ENCODE data around the gene TSC22D1. TPM values are rescaled to one million over a fixed set of nuclear protein-coding genes. Genes with fewer than 3 reads are reported as not detected.

Gene TSC22D1
- total RNA-seq, 2 donors from 2014 or later: 6.4 to 13.2 TPM

DNA sequence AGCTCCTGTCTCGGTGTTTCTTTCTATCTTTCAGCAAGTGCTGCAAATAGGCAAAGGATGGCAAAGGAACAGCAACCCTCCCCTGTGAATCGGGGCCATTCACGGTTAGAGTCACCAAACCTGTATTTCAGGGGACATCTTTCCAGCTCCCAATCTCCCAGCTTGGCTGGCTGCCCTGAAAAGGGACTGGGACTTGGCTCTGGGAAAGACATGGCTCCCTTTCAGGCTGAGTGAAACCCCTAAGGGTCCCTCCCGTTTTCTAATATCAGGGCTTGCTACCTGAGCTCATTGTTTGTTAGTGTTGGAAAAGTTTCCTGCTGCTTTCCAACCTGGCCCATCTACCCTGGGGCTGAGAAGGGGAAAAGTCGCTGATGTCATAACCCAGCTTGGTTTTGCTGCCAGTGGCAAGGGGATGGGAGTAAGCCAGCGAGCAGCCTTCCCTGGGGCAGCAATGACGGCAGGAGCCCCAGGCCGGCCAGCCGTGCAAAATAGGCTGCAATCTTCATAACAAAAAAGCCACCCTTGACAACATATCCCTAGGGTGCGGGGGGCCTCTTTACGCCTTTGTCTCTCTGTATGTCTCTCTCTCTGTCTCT is 172.6 kb downstream of the TSC22D1 start:
- Mint-ChIP-seq H3K27ac (no peak overlapping the region), H3K36me3 (no peaks in the 10 kb centered on the region), H3K27me3 (peaks cover 13 to 32% of the 10 kb centered on the region in 2 donors), H3K9me3 (no peaks in the 10 kb centered on the region), H3K4me1 (ENCODE audit: low read depth in 2 of 2) (no peaks in the 10 kb centered on the region), H3K4me3 (no peak overlapping the region)
- DNase-seq (ENCODE audit: low spot score) (no peak), ATAC-seq (no peak)

DNA sequence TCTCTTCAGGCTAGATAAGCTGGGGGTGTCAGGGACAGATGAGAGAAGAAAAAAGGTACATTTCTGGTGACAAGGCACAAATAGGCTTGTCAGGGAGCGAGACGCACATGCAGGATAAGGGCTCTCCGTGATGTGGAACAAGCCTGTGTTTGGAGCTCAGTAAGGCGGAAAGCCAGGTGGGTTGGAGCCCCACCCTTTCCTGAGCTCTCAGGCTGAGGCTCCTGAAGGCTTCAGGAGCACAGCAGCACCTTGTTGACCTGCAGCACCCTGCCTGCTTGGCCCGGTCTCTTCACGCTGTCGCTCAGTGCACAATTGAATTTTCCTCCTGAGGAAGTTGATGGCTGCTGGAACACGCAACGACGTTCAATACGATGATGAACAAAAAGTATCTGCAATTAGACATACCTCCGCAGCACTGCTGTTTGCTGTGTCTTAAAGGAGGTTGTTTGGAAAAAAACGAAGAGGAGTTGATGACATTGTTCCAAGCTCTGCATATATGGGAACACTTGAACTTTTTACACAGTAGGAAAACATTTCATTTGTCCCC is 173.2 kb downstream of the TSC22D1 start:
- ATAC-seq (no peak), DNase-seq (ENCODE audit: low spot score) (no peak)
- H3K4me1 Mint-ChIP-seq (ENCODE audit: low read depth in 2 of 2): no peaks in the 10 kb centered on the region
- peaks cover 13 to 34% of the 10 kb centered on the region in 2 donors for H3K27me3 Mint-ChIP-seq
- H3K4me3 Mint-ChIP-seq: no peak overlapping the region
- no peaks in the 10 kb centered on the region for H3K36me3 Mint-ChIP-seq
- no peaks in the 10 kb centered on the region for H3K9me3 Mint-ChIP-seq
- H3K27ac Mint-ChIP-seq: no peak overlapping the region

DNA sequence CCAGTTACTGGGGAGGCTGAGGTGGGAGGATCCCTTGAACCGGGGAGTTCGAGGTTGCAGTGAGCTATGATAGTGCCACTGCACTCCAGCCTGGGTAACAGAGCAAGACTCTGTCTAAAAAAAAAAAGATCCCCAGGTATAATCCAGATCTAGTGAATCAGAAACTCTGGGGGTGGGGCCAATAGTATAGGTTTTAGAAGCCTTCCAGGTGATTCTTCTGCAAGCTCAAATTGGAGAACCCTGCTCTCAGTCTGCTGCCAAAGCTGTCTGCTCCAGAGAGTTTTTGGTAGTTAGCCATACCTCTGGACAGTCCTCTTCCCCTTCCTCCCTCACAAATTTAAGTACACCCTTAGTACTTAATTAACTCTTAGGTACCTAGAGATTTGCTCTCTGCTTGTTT is 174.6 kb downstream of the TSC22D1 start:
- no peaks in the 10 kb centered on the region for H3K4me1 Mint-ChIP-seq (ENCODE audit: low read depth in 2 of 2)
- H3K27me3 Mint-ChIP-seq: peaks cover 13 to 34% of the 10 kb centered on the region in 2 donors
- H3K4me3 Mint-ChIP-seq: no peak overlapping the region
- H3K36me3 Mint-ChIP-seq: no peaks in the 10 kb centered on the region
- ATAC-seq (no peak), DNase-seq (ENCODE audit: low spot score) (no peak)
- H3K9me3 Mint-ChIP-seq: no peaks in the 10 kb centered on the region
- no peak overlapping the region for H3K27ac Mint-ChIP-seq

DNA sequence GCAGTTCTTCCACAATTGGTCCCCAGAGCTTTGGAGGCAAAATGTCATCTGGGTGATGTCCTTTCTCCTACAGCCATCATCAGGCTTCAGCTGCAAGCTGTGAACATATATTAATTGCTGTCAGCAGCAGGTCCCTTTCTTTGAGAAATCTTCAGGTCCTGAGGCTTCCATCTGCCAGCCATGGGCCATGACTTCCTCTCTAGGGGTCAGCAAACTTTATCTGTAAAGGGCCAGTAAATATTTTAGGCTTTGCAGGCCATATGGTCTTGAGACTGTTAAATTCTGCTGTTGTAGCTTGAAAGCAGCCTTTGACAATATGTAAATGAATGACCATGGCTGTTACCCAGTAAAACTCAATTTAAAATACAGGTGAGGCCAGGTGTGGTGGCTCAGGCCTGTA is 175.4 kb downstream of the TSC22D1 start:
- H3K36me3 Mint-ChIP-seq: no peaks in the 10 kb centered on the region
- no peak for DNase-seq (ENCODE audit: low spot score)
- H3K4me1 Mint-ChIP-seq (ENCODE audit: low read depth in 2 of 2): no peaks in the 10 kb centered on the region
- ATAC-seq: no peak
- peaks cover 12 to 26% of the 10 kb centered on the region in 2 donors for H3K27me3 Mint-ChIP-seq
- no peaks in the 10 kb centered on the region for H3K9me3 Mint-ChIP-seq
- no peak overlapping the region for H3K4me3 Mint-ChIP-seq
- H3K27ac Mint-ChIP-seq: no peak overlapping the region

DNA sequence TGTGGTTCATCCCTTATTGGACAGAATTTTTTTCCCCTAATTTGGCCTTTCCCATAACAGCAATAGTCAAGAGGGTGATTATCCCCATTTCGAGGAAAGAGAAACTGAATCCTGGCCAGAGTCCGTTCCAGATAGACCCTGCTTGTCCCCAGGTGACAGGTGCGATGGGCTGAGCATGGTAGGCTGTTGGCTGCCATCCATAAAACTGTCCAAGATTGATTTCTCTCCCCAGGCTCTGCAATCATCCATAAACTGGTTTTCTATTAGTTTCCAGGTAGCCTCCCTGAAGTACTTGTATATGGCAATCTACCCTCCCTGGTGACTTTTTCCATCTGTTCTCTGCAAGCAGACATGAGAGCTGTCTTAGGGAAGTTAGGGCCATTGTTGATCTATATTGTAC is 177.1 kb downstream of the TSC22D1 start:
- peaks cover 12 to 16% of the 10 kb centered on the region in 2 donors for H3K27me3 Mint-ChIP-seq
- DNase-seq (ENCODE audit: low spot score): no peak
- H3K4me1 Mint-ChIP-seq (ENCODE audit: low read depth in 2 of 2): no peaks in the 10 kb centered on the region
- no peaks in the 10 kb centered on the region for H3K36me3 Mint-ChIP-seq
- no peaks in the 10 kb centered on the region for H3K9me3 Mint-ChIP-seq
- no peak overlapping the region for H3K27ac Mint-ChIP-seq
- no peak for ATAC-seq
- H3K4me3 Mint-ChIP-seq: no peak overlapping the region

DNA sequence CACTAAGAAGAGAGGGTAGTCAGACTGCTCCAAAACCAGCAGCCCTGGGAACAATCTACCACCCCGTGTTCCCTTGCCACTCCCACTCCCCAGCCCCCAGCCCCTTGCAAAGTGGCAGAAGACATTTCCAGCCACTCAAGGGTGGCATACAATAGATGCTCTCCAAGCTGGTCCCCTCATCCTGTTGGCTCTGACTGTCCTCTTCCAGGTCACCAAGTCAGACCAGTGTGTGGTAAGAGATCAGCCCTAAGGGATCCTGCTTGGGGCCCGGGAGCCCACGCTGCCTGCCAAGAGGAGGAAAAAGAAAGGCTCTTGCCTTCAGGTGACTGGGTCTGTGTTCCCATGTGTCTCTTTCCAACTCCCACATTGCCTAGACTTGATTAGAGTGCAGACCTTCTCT is 177.5 kb downstream of the TSC22D1 start:
- ATAC-seq (no peak), DNase-seq (ENCODE audit: low spot score) (no peak)
- peaks cover 8 to 11% of the 10 kb centered on the region in 2 donors for H3K27me3 Mint-ChIP-seq
- no peaks in the 10 kb centered on the region for H3K9me3 Mint-ChIP-seq
- no peak overlapping the region for H3K27ac Mint-ChIP-seq
- no peaks in the 10 kb centered on the region for H3K4me1 Mint-ChIP-seq (ENCODE audit: low read depth in 2 of 2)
- H3K4me3 Mint-ChIP-seq: no peak overlapping the region
- H3K36me3 Mint-ChIP-seq: no peaks in the 10 kb centered on the region

DNA sequence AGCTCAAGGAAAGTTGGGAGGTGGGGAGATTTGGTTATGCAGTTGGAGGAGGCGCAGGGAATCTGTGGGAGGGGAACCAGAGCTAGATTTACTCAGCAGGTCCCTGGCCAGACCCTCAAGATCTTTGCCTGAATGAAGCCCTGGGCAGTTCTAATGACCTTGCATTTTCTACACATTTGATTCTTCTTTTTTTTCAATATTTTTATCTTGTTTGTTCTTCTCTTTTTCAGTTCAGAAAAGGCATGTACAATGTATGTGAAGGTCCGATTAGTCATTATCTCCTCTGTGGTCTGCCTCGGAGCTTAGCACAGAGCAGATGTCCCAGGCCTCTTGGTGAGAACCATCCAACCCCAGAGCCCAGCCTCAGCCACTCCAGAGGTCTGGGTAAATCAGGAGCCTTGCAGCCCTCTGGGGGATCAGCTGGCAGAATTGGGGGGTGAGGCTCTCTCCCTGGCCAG is 178.3 kb downstream of the TSC22D1 start:
- Mint-ChIP-seq H3K27me3 (peaks cover 6 to 13% of the 10 kb centered on the region in 2 donors), H3K36me3 (no peaks in the 10 kb centered on the region), H3K4me1 (ENCODE audit: low read depth in 2 of 2) (no peaks in the 10 kb centered on the region), H3K27ac (no peak overlapping the region), H3K9me3 (no peaks in the 10 kb centered on the region), H3K4me3 (no peak overlapping the region)
- ATAC-seq (peak in 1 of 2 donors; percentile 46), DNase-seq (ENCODE audit: low spot score) (no peak)

DNA sequence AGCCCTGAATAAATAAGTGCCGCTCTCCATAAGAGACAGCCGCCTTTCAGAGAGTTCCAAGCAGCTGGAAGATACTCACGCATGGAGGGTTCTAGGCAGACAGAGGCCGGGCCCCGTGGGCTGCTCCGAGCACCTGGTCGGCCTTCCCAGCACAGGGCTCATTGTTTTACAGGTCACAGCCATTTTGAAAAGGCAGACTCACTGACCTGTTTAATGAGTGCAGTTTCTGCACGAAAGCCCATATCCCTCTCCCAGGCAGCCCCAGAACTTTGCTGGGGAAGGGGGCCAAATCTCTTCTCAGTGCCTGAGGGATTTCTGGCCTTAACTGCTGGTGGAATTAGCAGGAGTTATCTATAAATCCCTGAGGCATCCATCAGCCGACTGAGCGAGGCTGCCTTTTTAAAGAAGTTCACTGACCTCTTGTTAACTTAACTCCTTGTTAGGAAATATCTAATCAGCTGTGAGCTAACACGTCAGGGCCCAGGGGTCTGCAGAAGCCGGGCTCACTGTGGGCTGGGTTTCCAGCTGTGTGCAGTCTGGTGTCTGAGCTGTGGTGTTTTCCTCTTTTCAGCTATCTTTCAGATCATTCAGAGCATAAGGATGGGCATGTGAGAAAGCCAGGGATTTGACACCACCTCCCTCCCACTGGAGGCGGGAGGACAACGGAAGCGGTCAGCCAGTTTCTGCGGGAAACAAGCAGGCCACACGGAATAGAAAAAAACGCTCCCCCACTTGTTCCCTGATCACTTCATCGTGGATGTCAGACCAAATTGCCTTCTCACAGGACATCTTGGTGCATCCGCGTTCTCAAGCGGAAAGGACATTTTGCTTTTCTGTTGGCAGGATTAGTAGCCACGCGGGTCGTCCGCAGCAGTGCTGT is 179.2 kb downstream of the TSC22D1 start:
- Mint-ChIP-seq H3K27me3 (peaks cover 6 to 17% of the 10 kb centered on the region in 2 donors), H3K27ac (no peak overlapping the region), H3K9me3 (no peaks in the 10 kb centered on the region), H3K4me3 (no peak overlapping the region), H3K36me3 (no peaks in the 10 kb centered on the region), H3K4me1 (ENCODE audit: low read depth in 2 of 2) (no peaks in the 10 kb centered on the region)
- ATAC-seq (no peak), DNase-seq (ENCODE audit: low spot score) (no peak)

DNA sequence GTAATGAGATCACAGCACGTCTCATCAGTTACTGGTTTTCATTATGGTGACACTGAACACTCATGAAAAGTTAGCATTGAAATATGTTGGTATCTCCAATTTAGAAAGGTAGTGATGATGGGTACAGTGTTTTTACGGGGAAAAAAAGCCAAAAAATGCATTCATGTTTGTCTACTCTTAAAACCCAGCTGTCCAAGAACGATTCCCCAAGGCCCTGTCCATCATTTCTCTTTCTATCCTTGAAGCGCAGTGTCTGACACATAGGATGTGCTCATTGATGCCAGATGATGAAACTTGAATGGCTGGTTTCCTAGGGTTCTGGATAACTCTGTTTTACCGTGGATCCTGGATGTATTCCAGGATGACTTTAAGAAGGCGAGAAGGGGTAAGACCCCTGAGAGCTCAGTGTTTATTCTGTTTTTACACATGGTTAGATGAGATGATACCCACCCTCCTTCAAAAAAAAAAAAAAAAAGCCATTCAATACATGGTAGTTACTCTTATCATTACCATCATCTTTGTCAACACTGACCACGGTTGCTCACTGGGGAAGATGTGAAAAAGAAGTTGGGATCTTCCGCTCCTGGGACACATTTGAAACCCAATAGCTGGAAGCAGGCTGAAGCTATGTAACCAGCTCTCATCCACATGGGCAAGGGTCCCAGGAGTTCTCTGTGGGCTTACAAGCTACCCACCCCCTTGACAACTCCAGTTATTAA is 180.0 kb downstream of the TSC22D1 start:
- Mint-ChIP-seq H3K4me3 (no peak overlapping the region), H3K9me3 (no peaks in the 10 kb centered on the region), H3K36me3 (no peaks in the 10 kb centered on the region), H3K27me3 (peaks cover 6 to 17% of the 10 kb centered on the region in 2 donors), H3K27ac (no peak overlapping the region), H3K4me1 (ENCODE audit: low read depth in 2 of 2) (no peaks in the 10 kb centered on the region)
- ATAC-seq (no peak), DNase-seq (ENCODE audit: low spot score) (no peak)

DNA sequence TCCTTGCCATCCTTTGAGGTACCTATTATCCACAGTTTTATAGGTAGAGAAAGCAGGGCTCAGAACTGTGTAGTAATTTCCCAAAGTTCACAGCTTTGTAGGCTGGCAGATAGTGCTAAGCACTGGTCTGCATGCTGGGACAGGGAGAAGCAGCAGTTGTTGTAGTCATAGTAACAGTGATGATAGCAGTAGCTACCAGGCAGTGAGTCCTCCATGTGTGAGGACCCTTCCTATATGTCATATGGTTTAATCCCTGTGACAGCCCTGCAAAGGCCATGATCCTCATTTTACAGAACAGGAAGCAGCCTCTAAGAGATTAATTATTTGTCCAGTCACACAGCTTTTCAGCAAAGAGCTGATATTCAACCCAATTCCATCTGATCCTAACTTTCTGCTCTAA is 181.5 kb downstream of the TSC22D1 start:
- H3K36me3 Mint-ChIP-seq: no peaks in the 10 kb centered on the region
- H3K9me3 Mint-ChIP-seq: no peaks in the 10 kb centered on the region
- no peak overlapping the region for H3K27ac Mint-ChIP-seq
- H3K4me1 Mint-ChIP-seq (ENCODE audit: low read depth in 2 of 2): no peaks in the 10 kb centered on the region
- no peak for ATAC-seq
- H3K27me3 Mint-ChIP-seq: peaks cover 6 to 17% of the 10 kb centered on the region in 2 donors
- H3K4me3 Mint-ChIP-seq: no peak overlapping the region
- no peak for DNase-seq (ENCODE audit: low spot score)

DNA sequence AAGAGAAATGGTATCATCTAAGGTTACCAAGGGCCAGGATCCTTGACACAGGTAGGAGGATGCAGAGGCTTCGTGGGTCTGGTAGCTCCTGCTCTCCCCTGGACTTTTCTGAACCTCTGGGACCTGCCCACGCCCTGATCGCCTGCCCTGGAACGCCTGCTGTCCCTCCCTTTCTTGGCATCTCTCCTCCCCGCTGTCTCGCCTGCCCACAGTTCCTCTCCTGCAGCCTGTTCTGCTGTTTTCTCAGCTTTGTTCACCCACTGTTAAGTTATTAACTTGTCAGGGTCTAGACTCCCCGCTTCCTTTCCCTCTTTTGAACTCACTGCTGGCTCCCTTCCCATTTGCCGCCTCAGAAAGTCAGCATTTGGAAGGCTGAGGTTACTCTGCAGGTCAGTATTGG is 182.7 kb downstream of the TSC22D1 start:
- H3K4me3 Mint-ChIP-seq: no peak overlapping the region
- H3K36me3 Mint-ChIP-seq: no peaks in the 10 kb centered on the region
- H3K9me3 Mint-ChIP-seq: no peaks in the 10 kb centered on the region
- no peak overlapping the region for H3K27ac Mint-ChIP-seq
- ATAC-seq (no peak), DNase-seq (ENCODE audit: low spot score) (no peak)
- peaks cover 0 to 17% of the 10 kb centered on the region in 2 donors for H3K27me3 Mint-ChIP-seq
- no peaks in the 10 kb centered on the region for H3K4me1 Mint-ChIP-seq (ENCODE audit: low read depth in 2 of 2)

DNA sequence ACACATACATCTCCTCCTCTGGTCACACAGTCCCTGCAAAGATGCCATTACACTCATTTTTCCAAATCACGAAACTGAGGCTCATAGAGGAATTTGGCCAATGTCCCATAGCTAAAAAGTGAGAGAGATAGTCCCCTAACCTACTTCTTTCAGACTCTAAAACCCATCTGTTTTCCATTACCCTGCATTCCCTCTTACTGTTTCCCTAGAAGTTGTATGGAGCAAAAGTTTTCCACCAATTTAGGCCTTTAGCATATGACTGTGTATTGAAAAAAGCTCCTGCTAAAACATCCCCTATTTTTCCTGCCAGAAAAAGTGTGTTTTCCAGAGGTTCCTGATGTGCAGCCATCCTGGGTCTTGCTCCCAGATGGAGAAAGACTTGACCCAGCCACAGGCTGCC is 186.3 kb downstream of the TSC22D1 start:
- peaks cover 0 to 7% of the 10 kb centered on the region in 2 donors for H3K27me3 Mint-ChIP-seq
- H3K36me3 Mint-ChIP-seq: no peaks in the 10 kb centered on the region
- DNase-seq (ENCODE audit: low spot score) (no peak), ATAC-seq (no peak)
- no peak overlapping the region for H3K27ac Mint-ChIP-seq
- no peaks in the 10 kb centered on the region for H3K9me3 Mint-ChIP-seq
- H3K4me3 Mint-ChIP-seq: no peak overlapping the region
- H3K4me1 Mint-ChIP-seq (ENCODE audit: low read depth in 2 of 2): no peaks in the 10 kb centered on the region

DNA sequence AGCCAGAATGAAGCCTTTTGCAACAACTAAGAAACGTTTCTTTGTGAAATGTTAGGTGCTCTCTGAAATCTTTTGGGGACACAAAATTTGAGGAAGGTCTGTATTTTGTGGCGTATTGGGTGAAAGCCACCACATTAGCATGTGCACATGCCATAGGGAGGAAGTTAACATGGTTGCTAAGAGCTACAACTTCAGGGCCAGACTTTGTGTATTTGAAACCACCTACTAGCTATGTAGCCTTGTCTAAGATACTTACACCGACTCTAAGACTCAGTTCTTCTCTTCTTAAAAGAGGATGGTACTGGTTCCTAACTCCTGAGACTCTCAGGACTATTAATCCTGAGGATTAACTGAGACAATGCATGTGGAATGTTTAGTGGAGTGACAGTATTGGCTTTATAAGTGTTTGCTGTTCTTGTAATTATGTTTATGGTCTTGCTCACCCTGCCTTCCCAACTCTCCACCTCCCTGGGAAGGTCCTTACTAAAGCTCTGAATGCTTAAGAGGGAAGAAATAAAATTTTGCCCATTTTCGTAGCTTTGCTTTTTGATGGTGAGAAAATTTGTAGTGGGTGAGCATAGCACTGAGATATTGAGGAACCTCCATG is 187.0 kb downstream of the TSC22D1 start:
- H3K4me3 Mint-ChIP-seq: no peak overlapping the region
- no peaks in the 10 kb centered on the region for H3K4me1 Mint-ChIP-seq (ENCODE audit: low read depth in 2 of 2)
- DNase-seq (ENCODE audit: low spot score): no peak
- no peak for ATAC-seq
- H3K27me3 Mint-ChIP-seq: peaks cover 0 to 7% of the 10 kb centered on the region in 2 donors
- H3K36me3 Mint-ChIP-seq: no peaks in the 10 kb centered on the region
- no peak overlapping the region for H3K27ac Mint-ChIP-seq
- no peaks in the 10 kb centered on the region for H3K9me3 Mint-ChIP-seq

Data from natural killer cell treated with Interleukin-12 subunit alpha and Interleukin-12 subunit beta and Interleukin-15 and Interleukin-18, amount 100 ng/mL, for 72 hours (primary cell).